Measurements from ENCODE around the gene FIBCD1. TPM values are rescaled to one million over a fixed set of nuclear protein-coding genes. Genes with fewer than 3 reads are reported as not detected.

Gene FIBCD1
- total RNA-seq, 4 donors from 2014 or later = 3.3 TPM; not detected in 3

DNA sequence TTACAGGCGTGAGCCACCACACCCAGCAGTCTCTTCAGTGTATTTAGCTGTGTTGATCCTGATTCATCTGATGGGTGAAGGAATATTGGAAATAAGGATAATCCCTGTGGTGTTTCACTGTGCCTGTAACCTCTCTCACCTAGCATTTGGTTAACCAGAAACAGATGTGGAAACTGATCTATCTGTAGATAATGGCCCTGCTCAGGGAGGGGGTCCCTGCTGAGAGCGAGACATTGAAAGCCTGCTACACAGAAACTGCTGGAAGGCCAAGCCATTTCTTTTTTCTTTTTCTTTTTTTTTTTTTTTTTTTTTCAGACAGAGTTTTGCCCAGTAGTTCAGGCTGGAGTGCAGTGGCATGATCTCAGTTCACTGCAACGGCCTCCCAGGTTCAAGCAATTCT lies 70.8 kb downstream of the FIBCD1 start:
- no peak overlapping the region for H3K27ac ChIP-seq
- H3K36me3 ChIP-seq = peaks cover 0 to 31% (median 0%) of the 10 kb centered on the region in 3 donors
- H3K4me3 ChIP-seq = no peak overlapping the region
- peaks cover 0 to 34% (median 2%) of the 10 kb centered on the region in 4 donors for H3K4me1 ChIP-seq
- H3K27me3 ChIP-seq = no peaks in the 10 kb centered on the region
- no peaks in the 10 kb centered on the region for H3K9me3 ChIP-seq
- no peak for DNase-seq
- no peak for TF ChIP-seq CTCF (IDR thresholded peaks at IDR 0.05)
- TF ChIP-seq POLR2A (IDR thresholded peaks at IDR 0.05) = no peak

DNA sequence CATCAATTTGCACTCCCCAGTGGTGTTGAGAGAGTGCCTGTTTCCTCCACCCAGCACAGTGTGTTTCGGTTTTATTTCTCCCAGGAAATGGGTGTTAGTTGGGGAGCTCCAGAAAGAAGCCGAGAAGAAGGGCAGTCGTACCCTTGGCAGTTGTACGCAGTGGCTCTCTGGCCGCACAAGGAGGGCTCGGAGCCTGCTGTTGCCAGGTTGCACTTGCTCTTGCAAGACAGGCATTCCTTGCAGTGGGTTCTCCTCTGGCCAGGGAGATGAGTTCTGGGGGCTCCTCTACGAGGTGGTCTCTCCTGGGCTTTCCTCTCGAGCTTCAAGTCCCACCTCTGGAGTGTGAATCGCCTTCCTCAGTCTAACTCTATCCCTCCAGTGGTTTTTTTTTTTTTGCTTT lies 71.5 kb downstream of the FIBCD1 start:
- H3K9me3 ChIP-seq = no peaks in the 10 kb centered on the region
- peak in 1 of 3 donors; percentile 20 for DNase-seq
- H3K4me1 ChIP-seq = peaks cover 0 to 31% (median 0%) of the 10 kb centered on the region in 4 donors
- H3K4me3 ChIP-seq = no peak overlapping the region
- H3K27me3 ChIP-seq = no peaks in the 10 kb centered on the region
- peaks cover 0 to 31% (median 0%) of the 10 kb centered on the region in 3 donors for H3K36me3 ChIP-seq
- no peak overlapping the region for H3K27ac ChIP-seq
- TF ChIP-seq CTCF (IDR thresholded peaks at IDR 0.05) = no peak
- no peak for TF ChIP-seq POLR2A (IDR thresholded peaks at IDR 0.05)

GRCh38 chr9:130866474-130866965 lies 72.5 kb downstream of the FIBCD1 start:
- H3K36me3 ChIP-seq = peaks cover 0 to 23% (median 0%) of the 10 kb centered on the region in 3 donors
- H3K27ac ChIP-seq = no peak overlapping the region
- H3K4me1 ChIP-seq = peaks cover 0 to 25% (median under 1%) of the 10 kb centered on the region in 4 donors
- H3K27me3 ChIP-seq = no peaks in the 10 kb centered on the region
- H3K4me3 ChIP-seq = no peak overlapping the region
- no peaks in the 10 kb centered on the region for H3K9me3 ChIP-seq
- TF ChIP-seq POLR2A (IDR thresholded peaks at IDR 0.05) = no peak
- TF ChIP-seq CTCF (IDR thresholded peaks at IDR 0.05) = peak; percentile 42 to 97 (median 83)
- DNase-seq = peak; percentile 51 to 89 (median 78)

GRCh38 chr9:130865921-130866320 lies 73.1 kb downstream of the FIBCD1 start:
- DNase-seq = no peak
- H3K36me3 ChIP-seq = peaks cover 0 to 23% (median 0%) of the 10 kb centered on the region in 3 donors
- H3K4me1 ChIP-seq = peaks cover 0 to 28% (median 3%) of the 10 kb centered on the region in 4 donors
- no peaks in the 10 kb centered on the region for H3K27me3 ChIP-seq
- no peak for TF ChIP-seq POLR2A (IDR thresholded peaks at IDR 0.05)
- TF ChIP-seq CTCF (IDR thresholded peaks at IDR 0.05) = no peak
- H3K9me3 ChIP-seq = no peaks in the 10 kb centered on the region
- H3K4me3 ChIP-seq = no peak overlapping the region
- H3K27ac ChIP-seq = no peak overlapping the region

GRCh38 chr9:130864541-130864940 lies 74.5 kb downstream of the FIBCD1 start:
- Histone ChIP-seq H3K36me3 (peaks cover 0 to 23% (median 0%) of the 10 kb centered on the region in 3 donors), H3K27me3 (no peaks in the 10 kb centered on the region), H3K9me3 (no peaks in the 10 kb centered on the region), H3K4me1 (peaks cover 0 to 28% (median 3%) of the 10 kb centered on the region in 4 donors), H3K27ac (no peak overlapping the region), H3K4me3 (no peak overlapping the region)
- DNase-seq = no peak
- TF ChIP-seq POLR2A (IDR thresholded peaks at IDR 0.05) (no peak), CTCF (IDR thresholded peaks at IDR 0.05) (no peak)
